Lower lobe of right lung (tissue), 2 donors: ENCODE measurements around the gene TDRD1. TPM values are rescaled to one million over a fixed set of nuclear protein-coding genes. Genes with fewer than 3 reads are reported as not detected.
"Not testable (repeated sequence)": the region's sequence is repeated elsewhere in the genome, so short reads cannot be mapped to it uniquely, and the experiment has no call there.

Experiments used
- ATAC-seq, 2 donors: fragments of 200-7000 bp; cut with Tn5 transposase; one replicate each; pipeline ENCODE4 v1.9.1; 2020 to 2022; ENCODE audit warnings: mild to moderate bottlenecking in 2 of 2, moderate library complexity in 2 of 2
- DNase-seq: peaks from one replicate; pipeline ENCODE4 v3.0.0-alpha.2; 2020
- H3K27ac ChIP-seq: fragments of 200-600 bp; one replicate; pipeline ENCODE4 v1.8.0; 2022
- H3K27me3 ChIP-seq: fragments of 200-600 bp; one replicate; pipeline ENCODE4 v1.8.0; 2022; ENCODE audit warnings: low read depth
- H3K36me3 ChIP-seq: fragments of 200-600 bp; one replicate; pipeline ENCODE4 v1.8.0; 2022; ENCODE audit warnings: mild to moderate bottlenecking
- H3K4me1 ChIP-seq: fragments of 200-600 bp; one replicate; pipeline ENCODE4 v1.8.0; 2022
- H3K4me3 ChIP-seq: fragments of 200-600 bp; one replicate; pipeline ENCODE4 v1.8.0; 2022; ENCODE audit warnings: mild to moderate bottlenecking
- H3K9me3 ChIP-seq: fragments of 200-600 bp; one replicate; pipeline ENCODE4 v1.8.0; 2022
- intact Hi-C: fragments of 100-400 bp; cut with DNase I; formaldehyde crosslinking; loops from one replicate; pipeline ENCODE4 v1.11.0; 2022
- long read RNA-seq: library from polyadenylated mRNA; unstranded; transcript quantifications from one replicate; pipeline ENCODE4 v2.0.0, GENCODE V29; 2021
- total RNA-seq: library from RNA; stranded (reverse); fragmentation: NEBNext Ultra II Directional; extraction: Animal tissue kit (Norgen Biotek cat#: 25700); gene quantifications from one replicate; pipeline ENCODE4 v1.2.1, GENCODE V29; 2021
- TF ChIP-seq, protein P1 (sequence below): fragments of 200-600 bp; IDR thresholded peaks from one replicate; pipeline ENCODE4 v1.8.0; 2022; ENCODE audit warnings: antibody characterized with exemption, mild to moderate bottlenecking
- donor health status: DM: no; HTN: yes; CAD: no; lungs with severe emphysema.

TDRD1 gene, protein sequence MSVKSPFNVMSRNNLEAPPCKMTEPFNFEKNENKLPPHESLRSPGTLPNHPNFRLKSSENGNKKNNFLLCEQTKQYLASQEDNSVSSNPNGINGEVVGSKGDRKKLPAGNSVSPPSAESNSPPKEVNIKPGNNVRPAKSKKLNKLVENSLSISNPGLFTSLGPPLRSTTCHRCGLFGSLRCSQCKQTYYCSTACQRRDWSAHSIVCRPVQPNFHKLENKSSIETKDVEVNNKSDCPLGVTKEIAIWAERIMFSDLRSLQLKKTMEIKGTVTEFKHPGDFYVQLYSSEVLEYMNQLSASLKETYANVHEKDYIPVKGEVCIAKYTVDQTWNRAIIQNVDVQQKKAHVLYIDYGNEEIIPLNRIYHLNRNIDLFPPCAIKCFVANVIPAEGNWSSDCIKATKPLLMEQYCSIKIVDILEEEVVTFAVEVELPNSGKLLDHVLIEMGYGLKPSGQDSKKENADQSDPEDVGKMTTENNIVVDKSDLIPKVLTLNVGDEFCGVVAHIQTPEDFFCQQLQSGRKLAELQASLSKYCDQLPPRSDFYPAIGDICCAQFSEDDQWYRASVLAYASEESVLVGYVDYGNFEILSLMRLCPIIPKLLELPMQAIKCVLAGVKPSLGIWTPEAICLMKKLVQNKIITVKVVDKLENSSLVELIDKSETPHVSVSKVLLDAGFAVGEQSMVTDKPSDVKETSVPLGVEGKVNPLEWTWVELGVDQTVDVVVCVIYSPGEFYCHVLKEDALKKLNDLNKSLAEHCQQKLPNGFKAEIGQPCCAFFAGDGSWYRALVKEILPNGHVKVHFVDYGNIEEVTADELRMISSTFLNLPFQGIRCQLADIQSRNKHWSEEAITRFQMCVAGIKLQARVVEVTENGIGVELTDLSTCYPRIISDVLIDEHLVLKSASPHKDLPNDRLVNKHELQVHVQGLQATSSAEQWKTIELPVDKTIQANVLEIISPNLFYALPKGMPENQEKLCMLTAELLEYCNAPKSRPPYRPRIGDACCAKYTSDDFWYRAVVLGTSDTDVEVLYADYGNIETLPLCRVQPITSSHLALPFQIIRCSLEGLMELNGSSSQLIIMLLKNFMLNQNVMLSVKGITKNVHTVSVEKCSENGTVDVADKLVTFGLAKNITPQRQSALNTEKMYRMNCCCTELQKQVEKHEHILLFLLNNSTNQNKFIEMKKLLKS
- 0.09 TPM for total RNA-seq
- long read RNA-seq: 0 reads

DNA sequence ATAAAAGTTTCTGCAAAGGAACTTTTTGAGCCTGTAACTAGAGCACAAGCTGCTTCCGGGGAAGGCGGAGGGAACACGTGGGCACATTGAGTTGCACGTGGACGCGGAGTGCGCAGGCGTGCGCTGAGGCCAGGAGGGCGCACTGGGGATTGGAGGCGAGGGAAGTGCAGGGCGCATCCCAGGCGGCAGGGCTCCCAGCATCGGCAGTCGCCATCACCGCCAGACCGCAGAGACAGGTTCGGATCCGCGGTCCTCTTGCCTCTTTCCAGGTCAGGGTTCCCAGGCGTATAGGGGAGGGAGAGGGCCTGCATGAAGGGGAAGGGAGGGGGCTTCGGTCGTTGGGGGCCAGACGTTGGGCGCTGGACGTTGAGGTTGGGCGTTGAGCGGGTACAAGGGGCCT is at the start of gene TDRD1:
Gene TDRD1 (plus strand): TSS at position 206 of the 400 bp plus-strand sequence. CDS start 8,479 bp downstream, outside the sequence.
- DNase-seq: no peak
- no peak within 1 kb of the TSS for H3K4me3 ChIP-seq
- TF ChIP-seq, protein P1, sequence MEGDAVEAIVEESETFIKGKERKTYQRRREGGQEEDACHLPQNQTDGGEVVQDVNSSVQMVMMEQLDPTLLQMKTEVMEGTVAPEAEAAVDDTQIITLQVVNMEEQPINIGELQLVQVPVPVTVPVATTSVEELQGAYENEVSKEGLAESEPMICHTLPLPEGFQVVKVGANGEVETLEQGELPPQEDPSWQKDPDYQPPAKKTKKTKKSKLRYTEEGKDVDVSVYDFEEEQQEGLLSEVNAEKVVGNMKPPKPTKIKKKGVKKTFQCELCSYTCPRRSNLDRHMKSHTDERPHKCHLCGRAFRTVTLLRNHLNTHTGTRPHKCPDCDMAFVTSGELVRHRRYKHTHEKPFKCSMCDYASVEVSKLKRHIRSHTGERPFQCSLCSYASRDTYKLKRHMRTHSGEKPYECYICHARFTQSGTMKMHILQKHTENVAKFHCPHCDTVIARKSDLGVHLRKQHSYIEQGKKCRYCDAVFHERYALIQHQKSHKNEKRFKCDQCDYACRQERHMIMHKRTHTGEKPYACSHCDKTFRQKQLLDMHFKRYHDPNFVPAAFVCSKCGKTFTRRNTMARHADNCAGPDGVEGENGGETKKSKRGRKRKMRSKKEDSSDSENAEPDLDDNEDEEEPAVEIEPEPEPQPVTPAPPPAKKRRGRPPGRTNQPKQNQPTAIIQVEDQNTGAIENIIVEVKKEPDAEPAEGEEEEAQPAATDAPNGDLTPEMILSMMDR: no peak
- ATAC-seq: no peak
- H3K4me1 ChIP-seq: peaks cover 11% of the 10 kb centered on the region
- no peak within 1 kb of the TSS for H3K27ac ChIP-seq
- no peaks in the 10 kb centered on the region for H3K36me3 ChIP-seq
- no peaks in the 10 kb centered on the region for H3K9me3 ChIP-seq
- H3K27me3 ChIP-seq: no peaks in the 10 kb centered on the region
- intact Hi-C loops: no loop called here

DNA sequence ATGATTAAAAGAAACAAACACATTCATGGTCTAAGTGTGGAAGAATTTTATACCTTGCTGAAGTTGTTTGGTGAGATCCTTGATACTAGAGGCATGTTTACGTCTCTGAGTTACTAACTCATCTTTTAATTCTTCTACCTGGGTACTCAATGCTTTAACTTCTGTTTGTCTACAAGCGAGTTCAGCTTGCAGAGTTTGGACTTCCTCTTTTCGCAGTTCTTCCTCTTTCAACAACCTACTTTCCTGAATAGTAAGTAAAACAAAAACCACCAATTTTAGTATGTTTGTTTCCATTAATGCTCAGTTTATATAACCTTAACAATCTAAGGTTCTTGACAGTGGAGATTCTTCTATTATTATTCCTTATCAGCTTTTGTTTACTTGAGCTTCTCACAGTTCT is 48.1 kb upstream of the TDRD1 start:
- intact Hi-C loops: no loop called here
- H3K36me3 ChIP-seq: peaks cover 99% of the 10 kb centered on the region
- TF ChIP-seq, protein P1: no peak
- H3K4me3 ChIP-seq: no peak overlapping the region
- H3K4me1 ChIP-seq: no peaks in the 10 kb centered on the region
- H3K27ac ChIP-seq: no peak overlapping the region
- H3K27me3 ChIP-seq: no peaks in the 10 kb centered on the region
- no peak for DNase-seq
- no peak for ATAC-seq
- no peaks in the 10 kb centered on the region for H3K9me3 ChIP-seq

DNA sequence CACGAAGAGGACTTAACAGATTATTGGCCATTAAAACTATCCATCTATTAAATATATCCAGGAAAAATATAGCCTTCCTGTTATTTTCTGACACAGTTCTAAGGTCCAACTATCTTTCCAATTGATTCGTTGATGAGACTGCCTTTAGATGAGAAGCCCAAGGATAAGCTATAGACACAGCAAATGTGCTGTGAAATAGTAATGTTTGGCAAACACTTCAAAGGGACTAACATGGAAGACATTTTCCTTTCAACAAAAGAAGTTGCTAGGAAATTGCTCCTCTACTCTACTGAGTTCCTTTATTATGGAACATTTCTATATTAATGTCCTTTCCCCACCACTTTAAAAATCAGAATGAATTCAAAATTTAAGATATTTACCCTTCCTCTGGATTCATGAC is 43.7 kb upstream of the TDRD1 start:
- H3K27me3 ChIP-seq: no peaks in the 10 kb centered on the region
- intact Hi-C loops: no loop called here
- peaks cover 79% of the 10 kb centered on the region for H3K36me3 ChIP-seq
- no peak overlapping the region for H3K27ac ChIP-seq
- no peaks in the 10 kb centered on the region for H3K4me1 ChIP-seq
- TF ChIP-seq, protein P1: no peak
- ATAC-seq (no peak), DNase-seq (no peak)
- H3K4me3 ChIP-seq: no peak overlapping the region
- no peaks in the 10 kb centered on the region for H3K9me3 ChIP-seq

DNA sequence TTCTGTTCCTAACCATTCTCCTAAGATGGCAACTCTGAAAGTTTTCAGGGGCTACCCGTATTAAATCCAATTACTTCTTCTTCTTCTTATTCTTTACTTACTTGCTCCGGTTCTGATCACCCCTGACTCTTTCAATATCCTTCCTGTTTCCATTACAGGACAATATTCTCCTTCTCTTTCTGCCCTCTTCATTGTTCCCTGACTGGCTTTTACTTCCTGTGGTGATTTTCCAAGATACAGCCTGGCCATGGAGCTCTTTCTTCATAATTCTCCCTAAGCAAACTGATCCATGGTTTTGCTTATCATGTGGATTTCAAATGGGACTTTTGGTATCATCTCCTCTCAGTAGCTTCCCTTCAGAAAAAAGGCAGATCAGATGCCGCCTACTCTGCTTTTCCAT is 40.6 kb upstream of the TDRD1 start:
- H3K36me3 ChIP-seq: peaks cover 72% of the 10 kb centered on the region
- DNase-seq (no peak), ATAC-seq (no peak)
- H3K9me3 ChIP-seq: no peaks in the 10 kb centered on the region
- no peak overlapping the region for H3K4me3 ChIP-seq
- no peaks in the 10 kb centered on the region for H3K27me3 ChIP-seq
- TF ChIP-seq, protein P1: no peak
- H3K27ac ChIP-seq: no peak overlapping the region
- H3K4me1 ChIP-seq: no peaks in the 10 kb centered on the region
- intact Hi-C loops: no loop called here

DNA sequence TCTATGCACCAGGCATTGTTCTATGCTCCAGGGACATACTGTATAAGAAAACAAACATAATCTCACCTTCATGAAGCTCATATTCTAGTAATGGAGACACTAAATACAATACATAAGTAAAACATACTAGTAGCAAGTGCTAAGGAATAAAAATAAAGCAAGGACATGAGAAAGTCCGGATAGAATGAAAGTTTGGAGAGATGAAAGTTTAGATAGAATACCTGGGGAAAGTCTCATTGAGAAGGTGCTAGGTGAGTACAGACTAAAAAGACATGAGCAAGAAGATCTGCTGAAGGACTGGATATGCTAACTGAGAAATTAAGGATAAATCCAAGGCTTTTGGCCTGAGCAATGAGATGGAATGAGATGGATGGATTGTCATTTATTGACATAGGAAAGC is 39.1 kb upstream of the TDRD1 start:
- peaks cover 71% of the 10 kb centered on the region for H3K36me3 ChIP-seq
- H3K9me3 ChIP-seq: no peaks in the 10 kb centered on the region
- DNase-seq (no peak), ATAC-seq (no peak)
- H3K4me1 ChIP-seq: no peaks in the 10 kb centered on the region
- TF ChIP-seq, protein P1: no peak
- no peaks in the 10 kb centered on the region for H3K27me3 ChIP-seq
- no peak overlapping the region for H3K4me3 ChIP-seq
- intact Hi-C loops: no loop called here
- no peak overlapping the region for H3K27ac ChIP-seq

DNA sequence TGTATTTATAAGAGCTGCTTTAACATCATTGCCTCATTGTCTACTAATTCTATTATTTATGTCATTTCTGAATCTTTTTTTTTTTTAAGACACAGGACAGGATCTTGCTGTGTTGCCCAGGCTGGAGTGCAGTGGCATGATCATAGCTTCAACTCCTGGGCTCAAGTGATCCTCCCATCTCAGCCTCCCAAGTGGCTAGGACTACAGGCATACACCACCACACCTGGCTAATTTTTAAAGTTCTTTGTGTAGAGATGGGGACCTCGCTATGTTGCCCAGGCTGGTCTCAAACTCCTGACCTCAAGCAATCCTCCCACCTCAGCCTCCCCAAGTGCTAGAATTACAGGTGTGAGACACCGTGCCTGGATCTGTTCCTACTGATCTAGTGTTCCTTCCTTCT is 38.3 kb upstream of the TDRD1 start:
- H3K4me3 ChIP-seq, H3K27me3 ChIP-seq, DNase-seq, intact Hi-C loops, ATAC-seq, H3K9me3 ChIP-seq, H3K4me1 ChIP-seq, H3K27ac ChIP-seq: not testable (repeated sequence)
- H3K36me3 ChIP-seq: peaks cover 72% of the 10 kb centered on the region
